ENCODE measurements around the gene MSANTD2. TPM values are rescaled to one million over a fixed set of nuclear protein-coding genes. Genes with fewer than 3 reads are reported as not detected.

MSANTD2 gene
- total and polyA plus RNA-seq, 2 experiments from 2014 or later, result 18.7 to 34.4 TPM

DNA sequence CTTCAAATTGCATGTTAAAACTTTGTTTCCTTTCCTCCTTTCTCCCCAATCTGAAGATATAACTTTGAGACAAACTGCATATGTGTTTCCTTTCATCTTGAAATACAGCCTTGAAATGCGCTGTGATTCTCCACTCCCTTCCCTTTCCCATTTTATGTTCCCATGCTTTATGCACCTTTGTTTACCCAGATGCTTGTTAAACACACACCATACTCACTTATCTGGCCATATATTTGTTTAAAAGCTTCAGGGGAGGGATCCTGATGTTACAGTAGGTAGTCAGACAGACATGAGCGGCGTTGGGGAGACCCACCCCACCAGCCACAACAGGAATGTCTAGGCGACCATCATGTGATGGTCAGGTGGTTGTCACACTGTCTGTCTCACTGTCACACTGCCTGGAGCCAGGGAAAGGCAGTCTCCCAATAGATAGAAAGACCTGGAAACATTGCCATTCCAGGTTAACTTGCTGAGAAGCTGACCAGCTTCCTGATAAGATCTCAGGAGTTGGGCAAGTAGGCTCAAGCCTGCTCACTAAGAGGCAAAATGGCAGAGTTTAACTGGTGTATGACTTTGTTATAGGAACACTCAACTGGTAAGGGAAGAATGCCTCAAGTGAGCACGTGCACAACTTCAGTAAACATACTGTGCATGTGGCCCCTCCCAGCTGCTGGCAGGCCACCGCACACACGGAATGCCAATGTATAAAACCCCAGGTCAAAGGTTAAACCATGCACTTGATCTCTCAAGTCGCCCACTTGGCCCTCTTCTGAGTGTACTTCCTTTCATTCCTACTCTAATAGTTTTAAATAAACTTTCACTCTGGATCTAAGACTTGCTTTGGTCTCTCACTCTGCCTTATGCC lies 23.5 kb upstream of the MSANTD2 start:
- no peak for ATAC-seq
- Mint-ChIP-seq H3K27me3 (ENCODE audit: insufficient read depth, low read depth, poor library complexity) (no peaks in the 10 kb centered on the region), H3K4me3 (no peak overlapping the region)

More for the DNA sequence above, 23.5 kb upstream of the MSANTD2 start:
- H3K9me2 ChIP-seq (ENCODE audit: insufficient read depth), result 0 out of 2 replicates have a peak, but pooled peaks cover 3% of the 10 kb centered on the region
- no peaks in the 10 kb centered on the region for H3K36me3 ChIP-seq (ENCODE audit: insufficient read depth)
- H3F3A ChIP-seq (replicated peaks; ENCODE audit: low read depth), result no peaks in the 10 kb centered on the region
- Mint-ChIP-seq H3K9me3 (no peaks in the 10 kb centered on the region), H3K27ac (no peak overlapping the region), H3K4me1 (no peaks in the 10 kb centered on the region), H3K36me3 (ENCODE audit: low read depth) (no peaks in the 10 kb centered on the region)
- H2AFZ ChIP-seq, result no peak overlapping the region
- TF ChIP-seq CTCF (conservative IDR thresholded peaks at IDR 0.05; ENCODE audit: low read depth in 2 of 2) (no peak), ZNF331 (CRISPR knock-in tag; IDR thresholded peaks at IDR 0.05; ENCODE audit: low read depth) (no peak), POLR2AphosphoS5 (IDR thresholded peaks at IDR 0.05; ENCODE audit: low read depth) (no peak), ZNF114 (CRISPR knock-in tag; IDR thresholded peaks at IDR 0.05) (no peak), EZH2phosphoT487 (IDR thresholded peaks at IDR 0.05; ENCODE audit: unreplicated experiment) (no peak), CREB1 (CRISPR knock-in tag; IDR thresholded peaks at IDR 0.05; ENCODE audit: low read depth) (no peak), EZH2 (IDR thresholded peaks at IDR 0.05; ENCODE audit: low read depth, unreplicated experiment) (no peak), NANOG (IDR thresholded peaks at IDR 0.05; ENCODE audit: borderline replicate concordance) (no peak), ETS1 (IDR thresholded peaks at IDR 0.05) (no peak), JUNB (IDR thresholded peaks at IDR 0.05; ENCODE audit: unreplicated experiment) (no peak), REST (IDR thresholded peaks at IDR 0.05; ENCODE audit: unreplicated experiment) (no peak), STAT1 (IDR thresholded peaks at IDR 0.05; ENCODE audit: unreplicated experiment) (no peak)
- TF ChIP-seq, protein P1, sequence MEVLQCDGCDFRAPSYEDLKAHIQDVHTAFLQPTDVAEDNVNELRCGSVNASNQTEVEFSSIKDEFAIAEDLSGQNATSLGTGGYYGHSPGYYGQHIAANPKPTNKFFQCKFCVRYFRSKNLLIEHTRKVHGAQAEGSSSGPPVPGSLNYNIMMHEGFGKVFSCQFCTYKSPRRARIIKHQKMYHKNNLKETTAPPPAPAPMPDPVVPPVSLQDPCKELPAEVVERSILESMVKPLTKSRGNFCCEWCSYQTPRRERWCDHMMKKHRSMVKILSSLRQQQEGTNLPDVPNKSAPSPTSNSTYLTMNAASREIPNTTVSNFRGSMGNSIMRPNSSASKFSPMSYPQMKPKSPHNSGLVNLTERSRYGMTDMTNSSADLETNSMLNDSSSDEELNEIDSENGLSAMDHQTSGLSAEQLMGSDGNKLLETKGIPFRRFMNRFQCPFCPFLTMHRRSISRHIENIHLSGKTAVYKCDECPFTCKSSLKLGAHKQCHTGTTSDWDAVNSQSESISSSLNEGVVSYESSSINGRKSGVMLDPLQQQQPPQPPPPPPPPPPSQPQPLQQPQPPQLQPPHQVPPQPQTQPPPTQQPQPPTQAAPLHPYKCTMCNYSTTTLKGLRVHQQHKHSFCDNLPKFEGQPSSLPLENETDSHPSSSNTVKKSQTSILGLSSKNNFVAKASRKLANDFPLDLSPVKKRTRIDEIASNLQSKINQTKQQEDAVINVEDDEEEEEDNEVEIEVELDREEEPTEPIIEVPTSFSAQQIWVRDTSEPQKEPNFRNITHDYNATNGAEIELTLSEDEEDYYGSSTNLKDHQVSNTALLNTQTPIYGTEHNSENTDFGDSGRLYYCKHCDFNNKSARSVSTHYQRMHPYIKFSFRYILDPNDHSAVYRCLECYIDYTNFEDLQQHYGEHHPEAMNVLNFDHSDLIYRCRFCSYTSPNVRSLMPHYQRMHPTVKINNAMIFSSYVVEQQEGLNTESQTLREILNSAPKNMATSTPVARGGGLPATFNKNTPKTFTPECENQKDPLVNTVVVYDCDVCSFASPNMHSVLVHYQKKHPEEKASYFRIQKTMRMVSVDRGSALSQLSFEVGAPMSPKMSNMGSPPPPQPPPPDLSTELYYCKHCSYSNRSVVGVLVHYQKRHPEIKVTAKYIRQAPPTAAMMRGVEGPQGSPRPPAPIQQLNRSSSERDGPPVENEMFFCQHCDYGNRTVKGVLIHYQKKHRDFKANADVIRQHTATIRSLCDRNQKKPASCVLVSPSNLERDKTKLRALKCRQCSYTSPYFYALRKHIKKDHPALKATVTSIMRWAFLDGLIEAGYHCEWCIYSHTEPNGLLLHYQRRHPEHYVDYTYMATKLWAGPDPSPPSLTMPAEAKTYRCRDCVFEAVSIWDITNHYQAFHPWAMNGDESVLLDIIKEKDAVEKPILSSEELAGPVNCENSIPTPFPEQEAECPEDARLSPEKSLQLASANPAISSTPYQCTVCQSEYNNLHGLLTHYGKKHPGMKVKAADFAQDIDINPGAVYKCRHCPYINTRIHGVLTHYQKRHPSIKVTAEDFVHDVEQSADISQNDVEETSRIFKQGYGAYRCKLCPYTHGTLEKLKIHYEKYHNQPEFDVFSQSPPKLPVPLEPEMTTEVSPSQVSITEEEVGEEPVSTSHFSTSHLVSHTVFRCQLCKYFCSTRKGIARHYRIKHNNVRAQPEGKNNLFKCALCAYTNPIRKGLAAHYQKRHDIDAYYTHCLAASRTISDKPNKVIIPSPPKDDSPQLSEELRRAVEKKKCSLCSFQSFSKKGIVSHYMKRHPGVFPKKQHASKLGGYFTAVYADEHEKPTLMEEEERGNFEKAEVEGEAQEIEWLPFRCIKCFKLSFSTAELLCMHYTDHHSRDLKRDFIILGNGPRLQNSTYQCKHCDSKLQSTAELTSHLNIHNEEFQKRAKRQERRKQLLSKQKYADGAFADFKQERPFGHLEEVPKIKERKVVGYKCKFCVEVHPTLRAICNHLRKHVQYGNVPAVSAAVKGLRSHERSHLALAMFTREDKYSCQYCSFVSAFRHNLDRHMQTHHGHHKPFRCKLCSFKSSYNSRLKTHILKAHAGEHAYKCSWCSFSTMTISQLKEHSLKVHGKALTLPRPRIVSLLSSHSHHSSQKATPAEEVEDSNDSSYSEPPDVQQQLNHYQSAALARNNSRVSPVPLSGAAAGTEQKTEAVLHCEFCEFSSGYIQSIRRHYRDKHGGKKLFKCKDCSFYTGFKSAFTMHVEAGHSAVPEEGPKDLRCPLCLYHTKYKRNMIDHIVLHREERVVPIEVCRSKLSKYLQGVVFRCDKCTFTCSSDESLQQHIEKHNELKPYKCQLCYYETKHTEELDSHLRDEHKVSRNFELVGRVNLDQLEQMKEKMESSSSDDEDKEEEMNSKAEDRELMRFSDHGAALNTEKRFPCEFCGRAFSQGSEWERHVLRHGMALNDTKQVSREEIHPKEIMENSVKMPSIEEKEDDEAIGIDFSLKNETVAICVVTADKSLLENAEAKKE (CRISPR knock-in tag; IDR thresholded peaks at IDR 0.05), result no peak
- H3K4me3 ChIP-seq, result no peak overlapping the region
- H3K79me2 ChIP-seq (replicated peaks; ENCODE audit: insufficient read depth), result no peaks in the 10 kb centered on the region
- H3K27ac ChIP-seq (ENCODE audit: low read depth), result no peak overlapping the region
- H4K20me1 ChIP-seq (replicated peaks; ENCODE audit: insufficient read depth), result no peaks in the 10 kb centered on the region
- no peak for DNase-seq (ENCODE audit: low spot score)
- no peaks in the 10 kb centered on the region for H3K4me1 ChIP-seq (ENCODE audit: insufficient read depth)
- no peaks in the 10 kb centered on the region for H3K27me3 ChIP-seq (ENCODE audit: insufficient read depth)
- no peak overlapping the region for H3K4me2 ChIP-seq
